HG02642 (cell line): ENCODE measurements around the gene TUB.

ENCODE experiments used
- ATAC-seq: cut with Tn5 transposase; IDR thresholded peaks from one replicate; pipeline ENCODE4 v1.9.1; 2021; ENCODE audit warnings: mild to moderate bottlenecking; ENCODE audit not compliant: unreplicated experiment, poor library complexity

The TUB gene

GRCh38 chr11:8080674-8081590 is at the start of gene TUB:
Gene TUB (plus strand): TSS chr11:8081211. CDS start chr11:8081511, 300 bp downstream.
- ATAC-seq, result no peak

GRCh38 chr11:8031248-8032115 is 49.5 kb upstream of the TUB start:
- no peak for ATAC-seq

GRCh38 chr11:8032122-8032521 is 48.9 kb upstream of the TUB start:
- no peak for ATAC-seq

GRCh38 chr11:8032576-8033304 is 48.3 kb upstream of the TUB start:
- peak; percentile 7 for ATAC-seq

GRCh38 chr11:8033305-8034105 is 47.5 kb upstream of the TUB start:
- ATAC-seq, result peak; percentile 80

- ATAC-seq, result no peak
Measured at GRCh38 chr11:8034106-8034585, 46.9 kb upstream of the TUB start.

- no peak for ATAC-seq
Measured at GRCh38 chr11:8034604-8035190, 46.3 kb upstream of the TUB start.

- no peak for ATAC-seq
Measured at GRCh38 chr11:8035200-8035855, 45.7 kb upstream of the TUB start.

- ATAC-seq, result no peak
Measured at GRCh38 chr11:8036002-8036802, 44.8 kb upstream of the TUB start.

GRCh38 chr11:8036986-8037385 is 44.0 kb upstream of the TUB start:
- ATAC-seq, result no peak

- ATAC-seq, result no peak
Measured at GRCh38 chr11:8038393-8038792, 42.6 kb upstream of the TUB start.

GRCh38 chr11:8038811-8039529 is 42.0 kb upstream of the TUB start:
- ATAC-seq, result no peak

GRCh38 chr11:8039530-8040260 is 41.3 kb upstream of the TUB start:
- no peak for ATAC-seq

GRCh38 chr11:8040261-8040920 is 40.6 kb upstream of the TUB start:
- ATAC-seq, result no peak

GRCh38 chr11:8040921-8041285 is 40.1 kb upstream of the TUB start:
- no peak for ATAC-seq

- no peak for ATAC-seq
Measured at GRCh38 chr11:8041576-8041975, 39.4 kb upstream of the TUB start.
